GM21529 (cell line): Measurements from ENCODE around the gene KRTAP12-2.
"Not testable (repeated sequence)": the region's sequence is repeated elsewhere in the genome, so short reads cannot be mapped to it uniquely, and the experiment has no call there.

Experiments
- ATAC-seq: cut with Tn5 transposase; IDR thresholded peaks from one replicate; pipeline ENCODE4 v1.9.1; 2021; ENCODE audit not compliant: unreplicated experiment

The KRTAP12-2 gene

GRCh38 chr21:44632067-44632466, 34.7 kb downstream of the KRTAP12-2 start:
- ATAC-seq, result no peak

- ATAC-seq, result no peak
Observed at GRCh38 chr21:44630440-44630839, 36.3 kb downstream of the KRTAP12-2 start.

- ATAC-seq, result no peak
Observed at GRCh38 chr21:44628707-44629391, 37.9 kb downstream of the KRTAP12-2 start.

GRCh38 chr21:44627831-44628233, 38.9 kb downstream of the KRTAP12-2 start:
- not testable (repeated sequence) for ATAC-seq

- not testable (repeated sequence) for ATAC-seq
Observed at GRCh38 chr21:44627181-44627822, 39.4 kb downstream of the KRTAP12-2 start.

- no peak for ATAC-seq
Observed at GRCh38 chr21:44626673-44627143, 40.0 kb downstream of the KRTAP12-2 start, which contains the start of gene KRTAP10-9. TSS of gene KRTAP10-9 (plus strand) at chr21:44627093. CDS start at chr21:44627172, 79 bp downstream.

GRCh38 chr21:44626262-44626661, 40.5 kb downstream of the KRTAP12-2 start:
- no peak for ATAC-seq

- no peak for ATAC-seq
Observed at GRCh38 chr21:44625756-44626155, 41.0 kb downstream of the KRTAP12-2 start.

- no peak for ATAC-seq
Observed at GRCh38 chr21:44623575-44623974, 43.2 kb downstream of the KRTAP12-2 start.

- ATAC-seq, result no peak
Observed at GRCh38 chr21:44619886-44620285, 46.8 kb downstream of the KRTAP12-2 start.

GRCh38 chr21:44618909-44619308, 47.8 kb downstream of the KRTAP12-2 start:
- ATAC-seq, result no peak

- no peak for ATAC-seq
Observed at GRCh38 chr21:44618504-44618903, 48.2 kb downstream of the KRTAP12-2 start.

GRCh38 chr21:44617071-44617501, 49.6 kb downstream of the KRTAP12-2 start:
- ATAC-seq, result no peak

GRCh38 chr21:44616591-44616926, 50.2 kb downstream of the KRTAP12-2 start:
- ATAC-seq, result no peak
